ENCODE results near the gene OMP. TPM values are rescaled to one million over a fixed set of nuclear protein-coding genes. Genes with fewer than 3 reads are reported as not detected.

Gene OMP
- total RNA-seq, 1 experiment from 2014 or later = 1.4 TPM

- Histone ChIP-seq H2AFZ (no peak overlapping the region), H3K4me3 (no peak overlapping the region), H3K27me3 (ENCODE audit: insufficient read depth, low read depth) (no peaks in the 10 kb centered on the region), H3K36me3 (ENCODE audit: low read depth) (no peaks in the 10 kb centered on the region), H3K9me3 (ENCODE audit: insufficient read depth, low read depth) (peaks cover 4% of the 10 kb centered on the region; the same call in 1 of the 2 replicates), H3K9me2 (ENCODE audit: insufficient read depth) (no peaks in the 10 kb centered on the region), H3K79me2 (ENCODE audit: low read depth) (no peaks in the 10 kb centered on the region), H3K27ac (no peak overlapping the region), H4K20me1 (ENCODE audit: insufficient read depth) (no peaks in the 10 kb centered on the region), H3K4me1 (replicated peaks; ENCODE audit: insufficient read depth) (peaks cover 5% of the 10 kb centered on the region), H3F3A (ENCODE audit: insufficient read depth, low read depth) (no peaks in the 10 kb centered on the region), H3K4me2 (no peak overlapping the region)
- ChIA-PET POLR2A (ENCODE audit: unreplicated experiment) (no interaction called here), CTCF (interaction anchor here (0.6 kb wide), 1 partner anchor 9 kb away, joined by 3 read pairs; no protein-coding TSS in a partner anchor)
- intact Hi-C loops (cut with micrococcal nuclease; ENCODE audit: unreplicated experiment) = no loop called here
- no TSS peak for BruUV-seq (replicated peaks)
- TF ChIP-seq CTCF (conservative IDR thresholded peaks at IDR 0.05) = no peak
- TF ChIP-seq EZH2 (IDR thresholded peaks at IDR 0.05; ENCODE audit: low read depth) = no peak
- no peak for DNase-seq
Observed at GRCh38 chr11:77081976-77082836, 20.4 kb upstream of the OMP start.

GRCh38 chr11:77082838-77083565, 19.6 kb upstream of the OMP start:
- no peak for TF ChIP-seq CTCF (conservative IDR thresholded peaks at IDR 0.05)
- TF ChIP-seq EZH2 (IDR thresholded peaks at IDR 0.05; ENCODE audit: low read depth) = no peak
- no peaks in the 10 kb centered on the region for H3K36me3 ChIP-seq (ENCODE audit: low read depth)
- no peak for DNase-seq
- no peak overlapping the region for H2AFZ ChIP-seq
- H3K27me3 ChIP-seq (ENCODE audit: insufficient read depth, low read depth) = no peaks in the 10 kb centered on the region
- H3K4me1 ChIP-seq (replicated peaks; ENCODE audit: insufficient read depth) = peaks cover 13% of the 10 kb centered on the region
- no peaks in the 10 kb centered on the region for H3K79me2 ChIP-seq (ENCODE audit: low read depth)
- H3K9me2 ChIP-seq (ENCODE audit: insufficient read depth) = no peaks in the 10 kb centered on the region
- H3K27ac ChIP-seq = no peak overlapping the region
- POLR2A ChIA-PET (ENCODE audit: unreplicated experiment) = no interaction called here
- BruUV-seq (replicated peaks) = no TSS peak
- H3F3A ChIP-seq (ENCODE audit: insufficient read depth, low read depth) = no peaks in the 10 kb centered on the region
- H3K4me2 ChIP-seq = no peak overlapping the region
- CTCF ChIA-PET = interaction anchor here (0.6 kb wide), 1 partner anchor 10 kb away, joined by 3 read pairs; no protein-coding TSS in a partner anchor
- intact Hi-C loops (cut with micrococcal nuclease; ENCODE audit: unreplicated experiment) = no loop called here
- H4K20me1 ChIP-seq (ENCODE audit: insufficient read depth) = no peaks in the 10 kb centered on the region
- no peak overlapping the region for H3K4me3 ChIP-seq
- H3K9me3 ChIP-seq (ENCODE audit: insufficient read depth, low read depth) = peaks cover 4% of the 10 kb centered on the region; the same call in 1 of the 2 replicates

- H4K20me1 ChIP-seq (ENCODE audit: insufficient read depth) = no peaks in the 10 kb centered on the region
- no peak overlapping the region for H3K27ac ChIP-seq
- CTCF ChIA-PET = no interaction called here
- H3K4me2 ChIP-seq = no peak overlapping the region
- H3K9me2 ChIP-seq (ENCODE audit: insufficient read depth) = no peaks in the 10 kb centered on the region
- no peaks in the 10 kb centered on the region for H3K9me3 ChIP-seq (ENCODE audit: insufficient read depth, low read depth)
- H3K79me2 ChIP-seq (ENCODE audit: low read depth) = no peaks in the 10 kb centered on the region
- BruUV-seq (replicated peaks) = no TSS peak
- no peak overlapping the region for H3K4me3 ChIP-seq
- intact Hi-C loops (cut with micrococcal nuclease; ENCODE audit: unreplicated experiment) = no loop called here
- H3F3A ChIP-seq (ENCODE audit: insufficient read depth, low read depth) = peaks cover 5% of the 10 kb centered on the region; the same call in 1 of the 2 replicates
- H3K4me1 ChIP-seq (replicated peaks; ENCODE audit: insufficient read depth) = peaks cover 20% of the 10 kb centered on the region
- H3K36me3 ChIP-seq (ENCODE audit: low read depth) = no peaks in the 10 kb centered on the region
- no peaks in the 10 kb centered on the region for H3K27me3 ChIP-seq (ENCODE audit: insufficient read depth, low read depth)
- TF ChIP-seq CTCF (conservative IDR thresholded peaks at IDR 0.05) (no peak), EZH2 (IDR thresholded peaks at IDR 0.05; ENCODE audit: low read depth) (no peak)
- DNase-seq = no peak
- no peak overlapping the region for H2AFZ ChIP-seq
- POLR2A ChIA-PET (ENCODE audit: unreplicated experiment) = no interaction called here
Observed at GRCh38 chr11:77083566-77084245, 18.9 kb upstream of the OMP start.

Data from PC-9 (cell line).